HG03045 (cell line): Measurements from ENCODE around the gene NSRP1.
"Not testable (repeated sequence)": the region's sequence is repeated elsewhere in the genome, so short reads cannot be mapped to it uniquely, and the experiment has no call there.

Experiments
- ATAC-seq: cut with Tn5 transposase; IDR thresholded peaks from one replicate; pipeline ENCODE4 v1.9.1; 2021; ENCODE audit warnings: mild to moderate bottlenecking, moderate library complexity; ENCODE audit not compliant: unreplicated experiment

Gene NSRP1

GRCh38 chr17:30116661-30117551, at the start of gene NSRP1:
TSS of gene NSRP1 (plus strand) at chr17:30116816. CDS start at chr17:30116844, 28 bp downstream.
- ATAC-seq = peak; percentile 83

- ATAC-seq = no peak
Measured at GRCh38 chr17:30068465-30068864, 48.2 kb upstream of the NSRP1 start.

GRCh38 chr17:30074254-30074653, 42.4 kb upstream of the NSRP1 start:
- ATAC-seq = no peak

- ATAC-seq = no peak
Measured at GRCh38 chr17:30074730-30075129, 41.9 kb upstream of the NSRP1 start.

GRCh38 chr17:30082773-30083172, 33.8 kb upstream of the NSRP1 start:
- ATAC-seq = no peak

GRCh38 chr17:30084788-30085187, 31.8 kb upstream of the NSRP1 start:
- no peak for ATAC-seq

GRCh38 chr17:30086896-30087295, 29.7 kb upstream of the NSRP1 start:
- no peak for ATAC-seq

- ATAC-seq = not testable (repeated sequence)
Measured at GRCh38 chr17:30087431-30087830, 29.2 kb upstream of the NSRP1 start.

- ATAC-seq = no peak
Measured at GRCh38 chr17:30091121-30091670, 25.4 kb upstream of the NSRP1 start.

GRCh38 chr17:30091771-30092170, 24.8 kb upstream of the NSRP1 start:
- ATAC-seq = no peak

- no peak for ATAC-seq
Measured at GRCh38 chr17:30092886-30093285, 23.7 kb upstream of the NSRP1 start.

GRCh38 chr17:30093463-30094147, 23.0 kb upstream of the NSRP1 start:
- ATAC-seq = no peak

GRCh38 chr17:30095507-30096244, 20.9 kb upstream of the NSRP1 start:
- no peak for ATAC-seq

GRCh38 chr17:30101686-30102390, 14.8 kb upstream of the NSRP1 start:
- ATAC-seq = no peak

GRCh38 chr17:30103921-30104320, 12.7 kb upstream of the NSRP1 start:
- no peak for ATAC-seq

- no peak for ATAC-seq
Measured at GRCh38 chr17:30104575-30105339, 11.9 kb upstream of the NSRP1 start.

- ATAC-seq = no peak
Measured at GRCh38 chr17:30112794-30113193, 3.8 kb upstream of the NSRP1 start.

GRCh38 chr17:30113213-30113612, 3.4 kb upstream of the NSRP1 start:
- no peak for ATAC-seq

GRCh38 chr17:30116345-30116660, 313 bp upstream of the NSRP1 start:
- ATAC-seq = peak; percentile 9

- no peak for ATAC-seq
Measured at GRCh38 chr17:30117675-30118081, 1.1 kb downstream of the NSRP1 start.
